ENCODE results near the gene PRKAG2.
A peak's percentile ranks its signal among the peaks of the same experiment; 100 is the strongest.

PRKAG2 gene

GRCh38 chr7:151738925-151739324 is 138.0 kb downstream of the PRKAG2 start:
- H3K9ac ChIP-seq (ENCODE audit: low read length), result no peak overlapping the region
- no peak overlapping the region for H3K18ac ChIP-seq (ENCODE audit: low read length)
- no peak overlapping the region for H2BK120ac ChIP-seq (ENCODE audit: insufficient read depth, low read length, poor library complexity)
- H3K23ac ChIP-seq (ENCODE audit: low read length), result no peak overlapping the region
- peaks cover 5% of the 10 kb centered on the region for H3K79me1 ChIP-seq (ENCODE audit: low read length)
- no CpG with 5 or more reads among the region's 10 CpGs for WGBS (ENCODE audit: extremely low coverage, insufficient coverage, insufficient read length)
- H3K79me2 ChIP-seq (ENCODE audit: control insufficient read depth, insufficient read depth, low read length, poor library complexity), result no peaks in the 10 kb centered on the region
- no peak overlapping the region for H4K8ac ChIP-seq (ENCODE audit: low read depth, low read length)
- peaks cover 3 to 15% of the 10 kb centered on the region in 2 experiments for H3K4me1 ChIP-seq (ENCODE audit: control insufficient read depth in 1 of 2, insufficient read depth in 2 of 2, low read length in 2 of 2)
- H2AK5ac ChIP-seq (ENCODE audit: low read length), result no peak overlapping the region
- no peak overlapping the region for H4K91ac ChIP-seq (ENCODE audit: low read depth, low read length)
- H3K27ac ChIP-seq (ENCODE audit: low read depth, low read length), result no peak overlapping the region
- DNase-seq, result no peak
- no peak overlapping the region for H2AFZ ChIP-seq (ENCODE audit: insufficient read depth, low read length, poor library complexity)
- H3K9me3 ChIP-seq (ENCODE audit: insufficient read depth, low read depth, low read length), result peaks cover 4% of the 10 kb centered on the region
- H3K4ac ChIP-seq (ENCODE audit: low read depth, low read length), result no peak overlapping the region
- H4K12ac ChIP-seq (ENCODE audit: low read depth, low read length), result no peak overlapping the region
- no peaks in the 10 kb centered on the region for H3K36me3 ChIP-seq (ENCODE audit: control insufficient read depth in 1 of 2, insufficient read depth in 2 of 2, low read length in 2 of 2)
- H3K14ac ChIP-seq (ENCODE audit: low read length), result no peak overlapping the region
- no peak overlapping the region for H3K4me2 ChIP-seq (ENCODE audit: low read length)
- no peaks in the 10 kb centered on the region for H3K27me3 ChIP-seq (ENCODE audit: insufficient read depth, low read length)
- no peak overlapping the region for H3K4me3 ChIP-seq (ENCODE audit: low read depth, low read length)
- H2BK5ac ChIP-seq (ENCODE audit: low read depth, low read length, poor library complexity), result no peak overlapping the region
- no peak overlapping the region for H2BK12ac ChIP-seq (ENCODE audit: low read length)

GRCh38 chr7:151736403-151736909 is 140.5 kb downstream of the PRKAG2 start:
- peaks cover 0 to 11% of the 10 kb centered on the region in 2 experiments for H3K4me1 ChIP-seq (ENCODE audit: control insufficient read depth in 1 of 2, insufficient read depth in 2 of 2, low read length in 2 of 2)
- no peak overlapping the region for H3K4ac ChIP-seq (ENCODE audit: low read depth, low read length)
- no peak overlapping the region for H3K9ac ChIP-seq (ENCODE audit: low read length)
- peak overlapping the region; percentile 40 for H3K4me2 ChIP-seq (ENCODE audit: low read length)
- H3K14ac ChIP-seq (ENCODE audit: low read length), result no peak overlapping the region
- no peaks in the 10 kb centered on the region for H3K36me3 ChIP-seq (ENCODE audit: control insufficient read depth in 1 of 2, insufficient read depth in 2 of 2, low read length in 2 of 2)
- H3K79me1 ChIP-seq (ENCODE audit: low read length), result peaks cover 5% of the 10 kb centered on the region
- no CpG with 5 or more reads among the region's 10 CpGs for WGBS (ENCODE audit: extremely low coverage, insufficient coverage, insufficient read length)
- peaks cover 4% of the 10 kb centered on the region for H3K9me3 ChIP-seq (ENCODE audit: insufficient read depth, low read depth, low read length)
- H3K23ac ChIP-seq (ENCODE audit: low read length), result no peak overlapping the region
- no peak overlapping the region for H2AFZ ChIP-seq (ENCODE audit: insufficient read depth, low read length, poor library complexity)
- no peak overlapping the region for H2BK12ac ChIP-seq (ENCODE audit: low read length)
- no peak overlapping the region for H4K8ac ChIP-seq (ENCODE audit: low read depth, low read length)
- no peak overlapping the region for H3K18ac ChIP-seq (ENCODE audit: low read length)
- H4K91ac ChIP-seq (ENCODE audit: low read depth, low read length), result no peak overlapping the region
- no peak overlapping the region for H2BK5ac ChIP-seq (ENCODE audit: low read depth, low read length, poor library complexity)
- H2BK120ac ChIP-seq (ENCODE audit: insufficient read depth, low read length, poor library complexity), result no peak overlapping the region
- no peak overlapping the region for H2AK5ac ChIP-seq (ENCODE audit: low read length)
- no peak overlapping the region for H3K4me3 ChIP-seq (ENCODE audit: low read depth, low read length)
- no peak overlapping the region for H4K12ac ChIP-seq (ENCODE audit: low read depth, low read length)
- no peak overlapping the region for H3K27ac ChIP-seq (ENCODE audit: low read depth, low read length)
- H3K27me3 ChIP-seq (ENCODE audit: insufficient read depth, low read length), result no peaks in the 10 kb centered on the region
- H3K79me2 ChIP-seq (ENCODE audit: control insufficient read depth, insufficient read depth, low read length, poor library complexity), result no peaks in the 10 kb centered on the region
- DNase-seq, result peak; percentile 45 to 58

GRCh38 chr7:151735851-151736402 is 141.0 kb downstream of the PRKAG2 start:
- Histone ChIP-seq H3K23ac (ENCODE audit: low read length) (no peak overlapping the region), H3K4ac (ENCODE audit: low read depth, low read length) (no peak overlapping the region), H3K9ac (ENCODE audit: low read length) (no peak overlapping the region), H3K27me3 (ENCODE audit: insufficient read depth, low read length) (no peaks in the 10 kb centered on the region), H2AK5ac (ENCODE audit: low read length) (peak overlapping the region; percentile 24), H2BK120ac (ENCODE audit: insufficient read depth, low read length, poor library complexity) (peak overlapping the region; percentile 61), H4K8ac (ENCODE audit: low read depth, low read length) (peak overlapping the region; percentile 39), H3K27ac (ENCODE audit: low read depth, low read length) (no peak overlapping the region), H3K4me1 (ENCODE audit: control insufficient read depth in 1 of 2, insufficient read depth in 2 of 2, low read length in 2 of 2) (peaks cover 0 to 11% of the 10 kb centered on the region in 2 experiments), H4K12ac (ENCODE audit: low read depth, low read length) (no peak overlapping the region), H3K36me3 (ENCODE audit: control insufficient read depth in 1 of 2, insufficient read depth in 2 of 2, low read length in 2 of 2) (no peaks in the 10 kb centered on the region), H3K9me3 (ENCODE audit: insufficient read depth, low read depth, low read length) (peaks cover 4% of the 10 kb centered on the region), H2BK12ac (ENCODE audit: low read length) (peak overlapping the region; percentile 72), H3K79me1 (ENCODE audit: low read length) (peaks cover 5% of the 10 kb centered on the region), H2AFZ (ENCODE audit: insufficient read depth, low read length, poor library complexity) (no peak overlapping the region), H2BK5ac (ENCODE audit: low read depth, low read length, poor library complexity) (peak overlapping the region; percentile 2), H3K4me3 (ENCODE audit: low read depth, low read length) (no peak overlapping the region), H4K91ac (ENCODE audit: low read depth, low read length) (peak overlapping the region; percentile 45), H3K14ac (ENCODE audit: low read length) (peak overlapping the region; percentile 6), H3K18ac (ENCODE audit: low read length) (peak overlapping the region; percentile 18), H3K4me2 (ENCODE audit: low read length) (peak overlapping the region; percentile 40), H3K79me2 (ENCODE audit: control insufficient read depth, insufficient read depth, low read length, poor library complexity) (no peaks in the 10 kb centered on the region)
- WGBS (ENCODE audit: extremely low coverage, insufficient coverage, insufficient read length), result no CpG with 5 or more reads among the region's 25 CpGs
- DNase-seq, result peak in 1 of 2 donors; percentile 50

GRCh38 chr7:151735186-151735850 is 141.6 kb downstream of the PRKAG2 start:
- Histone ChIP-seq H2AK5ac (ENCODE audit: low read length) (no peak overlapping the region), H3K4me2 (ENCODE audit: low read length) (peak overlapping the region; percentile 40), H2BK5ac (ENCODE audit: low read depth, low read length, poor library complexity) (no peak overlapping the region), H3K9ac (ENCODE audit: low read length) (no peak overlapping the region), H3K18ac (ENCODE audit: low read length) (peak overlapping the region; percentile 18), H3K27ac (ENCODE audit: low read depth, low read length) (no peak overlapping the region), H4K8ac (ENCODE audit: low read depth, low read length) (peak overlapping the region; percentile 39), H3K4ac (ENCODE audit: low read depth, low read length) (no peak overlapping the region), H3K36me3 (ENCODE audit: control insufficient read depth in 1 of 2, insufficient read depth in 2 of 2, low read length in 2 of 2) (no peaks in the 10 kb centered on the region), H3K4me3 (ENCODE audit: low read depth, low read length) (no peak overlapping the region), H3K4me1 (ENCODE audit: control insufficient read depth in 1 of 2, insufficient read depth in 2 of 2, low read length in 2 of 2) (peaks cover 0 to 11% of the 10 kb centered on the region in 2 experiments), H3K9me3 (ENCODE audit: insufficient read depth, low read depth, low read length) (peaks cover 4% of the 10 kb centered on the region), H2BK12ac (ENCODE audit: low read length) (peak overlapping the region; percentile 72), H3K14ac (ENCODE audit: low read length) (peak overlapping the region; percentile 6), H2AFZ (ENCODE audit: insufficient read depth, low read length, poor library complexity) (no peak overlapping the region), H2BK120ac (ENCODE audit: insufficient read depth, low read length, poor library complexity) (peak overlapping the region; percentile 61), H4K91ac (ENCODE audit: low read depth, low read length) (peak overlapping the region; percentile 45), H3K79me1 (ENCODE audit: low read length) (peaks cover 5% of the 10 kb centered on the region), H3K79me2 (ENCODE audit: control insufficient read depth, insufficient read depth, low read length, poor library complexity) (no peaks in the 10 kb centered on the region), H3K23ac (ENCODE audit: low read length) (no peak overlapping the region), H3K27me3 (ENCODE audit: insufficient read depth, low read length) (no peaks in the 10 kb centered on the region), H4K12ac (ENCODE audit: low read depth, low read length) (no peak overlapping the region)
- no peak for DNase-seq
- no CpG with 5 or more reads among the region's 9 CpGs for WGBS (ENCODE audit: extremely low coverage, insufficient coverage, insufficient read length)

Data from trophoblast cell (in vitro differentiated cells and primary cell).